Measurements from ENCODE around the gene RENBP.

The RENBP gene

DNA sequence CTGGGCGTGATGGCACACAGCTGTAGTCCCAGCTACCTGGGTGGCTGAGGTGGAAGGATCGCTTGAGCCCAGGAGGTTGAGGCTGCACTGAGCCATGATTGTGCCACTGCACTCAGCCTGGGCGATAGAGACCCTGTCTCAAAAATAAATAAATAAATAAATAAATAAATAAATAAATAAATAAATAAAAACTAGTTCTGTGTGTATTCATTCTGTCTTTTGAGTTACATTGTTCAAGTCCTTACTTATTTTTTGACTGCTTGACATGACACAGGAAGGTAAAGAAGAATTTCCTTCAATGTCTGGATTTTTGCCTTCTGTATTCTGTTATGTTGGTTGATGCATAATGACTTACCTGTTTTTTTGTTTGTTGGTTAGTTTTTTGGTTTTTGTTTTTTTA, 7.4 kb downstream of the RENBP start:
- DNase-seq (ENCODE audit: extremely low read depth in 1 of 2, low read depth in 1 of 2), result no peak

DNA sequence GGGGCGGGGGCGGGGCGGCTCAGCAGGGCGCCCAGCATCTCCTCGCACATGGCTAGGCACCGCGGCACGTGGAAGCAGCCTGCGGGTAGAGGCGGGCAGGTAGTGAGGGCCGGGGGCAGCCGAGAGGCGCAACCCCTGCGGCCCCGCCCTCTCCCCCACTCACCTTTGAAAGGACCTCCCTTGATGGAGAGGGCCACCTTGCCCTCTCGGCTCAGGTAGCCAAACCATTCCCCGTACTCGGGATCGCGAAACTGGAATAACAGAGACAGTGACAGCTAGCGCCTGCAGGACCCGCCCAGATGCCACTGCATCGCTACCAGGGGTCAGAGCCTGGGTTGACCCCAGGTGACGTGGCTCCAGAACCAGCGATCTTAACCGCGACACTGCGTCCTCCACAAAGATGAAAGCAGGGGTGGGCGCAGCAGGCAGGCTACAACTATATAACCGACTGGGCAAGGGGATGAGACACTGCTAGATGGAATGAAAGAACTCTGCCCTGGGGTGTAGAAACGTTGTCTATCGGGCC, 9.1 kb downstream of the RENBP start:
- no peak for DNase-seq (ENCODE audit: extremely low read depth in 1 of 2, low read depth in 1 of 2)

DNA sequence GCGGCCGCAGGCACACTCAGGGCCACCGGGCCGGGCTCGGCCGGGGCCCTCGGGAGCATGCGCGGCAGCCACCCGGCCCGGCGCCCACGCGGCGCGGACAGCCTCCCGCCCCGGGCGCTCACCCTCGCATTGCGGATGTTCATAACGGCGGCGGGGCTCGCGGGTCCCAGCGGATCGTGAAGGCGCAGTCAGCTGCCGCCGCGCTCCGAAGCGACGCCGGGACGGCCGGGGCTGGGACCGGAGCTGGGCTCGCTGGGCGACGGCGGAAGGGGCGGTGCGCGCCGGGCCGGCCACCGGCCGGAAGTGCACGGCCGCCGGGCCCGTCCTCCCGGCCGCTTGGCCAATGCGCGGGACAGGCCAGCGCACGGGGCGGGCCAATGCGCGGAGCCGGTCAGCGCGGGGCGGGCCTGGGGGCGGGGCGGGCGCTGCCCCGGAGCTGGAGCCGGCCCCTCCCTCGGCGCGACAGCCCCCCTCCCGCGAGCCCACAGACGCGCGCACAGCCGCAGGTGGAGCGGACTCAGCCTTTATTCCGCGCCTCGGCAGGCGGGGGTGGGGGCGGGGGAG, 9.6 kb downstream of the RENBP start, which contains the start of gene NAA10:
NAA10 (minus strand) TSS at position 276 of the 564 bp plus-strand sequence; CDS start at position 143, 133 bp downstream.
- DNase-seq (ENCODE audit: extremely low read depth in 1 of 2, low read depth in 1 of 2), result peak in 1 of 2 donors; percentile 63

DNA sequence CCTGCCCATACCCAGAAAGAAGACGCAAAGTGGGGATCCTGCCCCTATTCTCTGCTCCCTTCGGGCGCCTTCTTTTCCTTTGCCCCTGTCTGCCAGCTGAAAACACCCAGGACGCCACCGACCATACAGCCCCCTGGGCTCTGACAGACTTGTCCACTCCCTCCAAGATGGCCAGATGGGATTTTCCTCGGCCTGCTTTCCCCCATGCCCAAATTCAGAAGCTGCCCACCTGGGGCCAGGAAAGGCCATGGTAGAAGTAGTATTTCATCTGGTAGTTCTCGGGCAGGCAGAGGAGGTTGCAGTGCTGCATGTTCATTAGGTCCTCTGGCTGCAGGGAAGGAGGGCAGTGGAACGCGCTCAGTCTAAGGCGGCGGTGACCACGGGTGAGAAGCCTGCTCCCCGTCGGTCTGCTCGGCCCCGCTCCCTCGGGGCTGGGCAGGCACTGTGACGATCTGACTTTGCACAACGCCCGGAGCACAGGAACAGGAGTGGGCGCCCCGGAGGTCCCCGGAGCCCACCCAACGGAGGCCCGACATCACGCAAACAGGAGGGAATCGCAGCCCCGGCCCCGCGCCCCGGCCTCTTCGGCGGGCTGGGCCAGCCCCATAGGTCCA, 10.2 kb downstream of the RENBP start:
- no peak for DNase-seq (ENCODE audit: extremely low read depth in 1 of 2, low read depth in 1 of 2)

DNA sequence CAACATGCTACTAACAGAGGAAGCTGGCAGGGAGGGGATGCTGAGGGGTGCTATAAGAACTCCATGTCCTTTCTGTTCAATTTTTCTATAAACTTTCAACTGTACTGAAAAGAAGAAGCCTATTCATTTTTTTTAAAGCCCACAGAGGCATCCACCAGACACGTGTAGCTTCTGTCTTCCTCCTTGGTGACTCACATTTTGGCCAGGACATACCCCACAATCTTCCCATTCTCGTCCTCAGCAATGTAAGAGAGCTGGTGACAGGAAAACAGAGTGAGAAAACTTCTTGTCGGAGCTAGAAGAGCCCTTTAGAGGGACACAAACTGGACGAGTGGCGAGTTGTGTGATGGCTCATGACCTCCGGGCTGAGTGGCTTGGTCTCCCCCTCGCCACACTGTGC, 10.7 kb downstream of the RENBP start:
- DNase-seq (ENCODE audit: extremely low read depth in 1 of 2, low read depth in 1 of 2), result no peak

DNA sequence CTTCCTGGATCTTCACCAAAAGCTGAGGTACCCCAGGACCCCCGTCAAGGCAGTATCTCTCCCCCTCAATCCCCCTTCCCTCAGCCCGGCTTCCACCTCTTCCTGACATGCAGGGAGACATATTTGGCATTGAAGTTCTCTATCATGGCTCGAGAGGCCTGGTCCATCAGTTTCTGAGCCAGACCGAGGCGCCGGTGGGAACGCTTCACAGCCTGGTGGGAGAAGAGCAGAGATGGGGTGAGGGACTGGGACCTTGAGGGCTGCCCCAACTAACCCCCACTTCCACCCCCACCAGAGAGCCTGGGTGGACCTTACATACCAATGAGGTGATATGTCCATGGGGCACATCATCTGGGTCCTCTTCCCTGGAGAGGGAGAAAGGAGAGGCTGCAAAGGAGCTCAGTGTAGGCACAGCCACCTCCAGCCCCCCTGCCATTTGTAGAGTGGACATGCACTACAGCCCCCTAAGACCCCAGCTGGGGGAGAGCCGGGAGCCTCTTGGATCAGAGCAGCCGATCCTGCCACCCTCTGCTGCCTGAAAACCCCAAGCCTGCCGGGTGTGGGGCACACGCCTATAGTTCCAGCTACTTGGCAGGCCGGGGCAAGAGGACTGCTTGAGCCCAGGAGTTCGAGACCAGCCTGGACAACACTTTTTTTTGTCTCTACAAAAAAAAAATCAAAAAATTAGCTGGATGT, 12.1 kb downstream of the RENBP start:
- DNase-seq (ENCODE audit: extremely low read depth in 1 of 2, low read depth in 1 of 2), result no peak

DNA sequence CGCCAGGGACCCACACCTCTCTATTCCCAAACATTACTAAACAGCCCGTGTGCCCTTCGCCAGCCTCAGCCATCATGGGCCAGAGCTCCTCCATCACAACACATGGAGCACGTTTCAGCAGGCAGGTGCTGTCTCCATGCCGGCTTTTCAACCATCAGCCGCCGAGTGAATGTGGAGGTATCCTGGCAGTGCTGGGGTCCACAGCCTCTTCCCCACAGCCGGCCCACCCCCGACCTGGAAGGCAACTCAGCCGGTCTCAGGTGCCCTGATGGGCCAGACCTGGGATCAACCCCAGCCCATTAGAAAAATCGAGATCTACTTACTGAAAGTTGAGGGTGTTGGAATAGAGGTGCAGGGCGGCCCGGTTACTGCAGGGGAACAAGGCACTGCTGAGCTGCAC, 12.7 kb downstream of the RENBP start:
- no peak for DNase-seq (ENCODE audit: extremely low read depth in 1 of 2, low read depth in 1 of 2)

DNA sequence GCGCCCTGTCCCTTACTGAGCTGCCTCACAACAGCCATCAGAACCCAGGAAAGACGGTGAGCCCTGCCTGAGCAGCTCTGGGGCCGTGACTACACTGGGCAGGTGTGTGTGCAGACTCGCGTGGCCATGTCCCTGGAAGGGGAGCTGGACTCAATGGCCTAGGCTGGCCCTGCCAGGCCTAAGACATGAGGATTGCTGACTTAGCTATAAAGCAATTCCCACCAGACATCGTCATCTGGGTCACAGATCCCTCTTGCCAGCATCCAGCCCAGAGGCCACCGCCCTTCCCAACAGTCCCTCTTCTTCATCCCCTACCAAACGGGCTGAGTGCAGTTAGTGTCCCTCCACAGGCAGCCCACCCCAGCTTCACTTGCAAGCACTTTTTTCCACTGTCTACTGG, 13.3 kb downstream of the RENBP start:
- DNase-seq (ENCODE audit: extremely low read depth in 1 of 2, low read depth in 1 of 2), result no peak

DNA sequence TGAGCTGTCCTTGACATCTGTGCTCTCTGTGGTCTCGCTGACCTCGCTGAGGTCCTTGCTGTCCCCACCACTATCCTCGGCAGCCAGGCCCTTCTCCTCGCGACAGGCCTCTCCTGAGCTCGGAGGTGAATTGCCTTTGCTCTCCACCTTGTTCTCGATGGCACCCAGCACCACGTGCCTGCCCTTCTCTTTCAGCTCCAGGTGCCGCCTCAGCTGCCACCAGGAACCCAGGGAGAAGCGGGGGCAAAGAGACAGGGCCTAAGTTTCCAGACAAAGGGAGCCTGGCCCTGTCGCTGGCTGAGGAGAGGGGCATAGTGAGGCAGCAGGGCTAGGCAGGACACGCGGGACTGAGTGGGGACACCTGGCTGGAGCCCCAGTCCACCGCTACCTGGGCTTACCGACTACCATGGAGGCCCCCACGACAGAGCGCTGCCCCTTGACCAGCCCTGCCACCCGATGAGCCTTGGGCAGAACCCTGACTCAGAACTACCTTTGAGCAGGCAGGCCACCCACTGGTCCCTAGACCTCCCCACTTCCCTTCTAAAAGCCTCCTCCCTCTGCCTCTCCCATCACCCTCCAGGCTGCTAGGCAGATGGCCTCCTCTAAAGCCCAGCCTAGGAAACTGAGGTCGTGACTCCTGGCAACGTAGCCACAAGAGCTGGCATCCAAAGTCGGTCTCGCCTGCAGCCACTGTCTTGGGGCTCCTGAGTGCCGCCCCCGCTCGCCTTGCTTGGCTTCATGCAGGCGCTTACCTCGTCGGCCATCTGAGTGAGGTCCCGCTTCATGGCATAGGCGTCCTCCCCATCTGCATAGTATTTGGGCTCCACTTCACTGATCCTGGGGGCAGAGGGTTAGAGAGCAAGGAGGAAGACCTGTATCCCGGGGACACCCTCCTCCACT, 14.2 kb downstream of the RENBP start:
- no peak for DNase-seq (ENCODE audit: extremely low read depth in 1 of 2, low read depth in 1 of 2)

DNA sequence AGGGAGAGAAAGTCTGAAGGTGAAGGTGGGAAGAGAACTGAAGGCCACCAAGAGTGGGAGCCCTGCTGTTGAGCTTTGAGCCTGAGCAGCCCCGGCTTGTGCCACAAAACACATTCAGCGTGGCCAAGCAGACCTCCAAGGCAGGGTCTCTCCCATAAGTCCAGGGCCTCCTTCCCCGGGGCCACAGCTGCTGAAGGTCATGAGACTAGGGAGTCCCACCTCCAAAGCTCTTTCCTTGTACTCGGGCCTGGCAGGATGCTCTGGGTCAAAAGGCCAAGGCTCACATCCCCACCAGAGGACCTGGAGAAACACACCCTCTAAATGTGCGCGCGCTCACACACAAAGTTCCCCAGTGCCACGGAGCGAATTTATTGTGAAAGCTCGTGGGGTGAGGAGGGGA, 14.9 kb downstream of the RENBP start:
- DNase-seq (ENCODE audit: extremely low read depth in 1 of 2, low read depth in 1 of 2), result no peak

DNA sequence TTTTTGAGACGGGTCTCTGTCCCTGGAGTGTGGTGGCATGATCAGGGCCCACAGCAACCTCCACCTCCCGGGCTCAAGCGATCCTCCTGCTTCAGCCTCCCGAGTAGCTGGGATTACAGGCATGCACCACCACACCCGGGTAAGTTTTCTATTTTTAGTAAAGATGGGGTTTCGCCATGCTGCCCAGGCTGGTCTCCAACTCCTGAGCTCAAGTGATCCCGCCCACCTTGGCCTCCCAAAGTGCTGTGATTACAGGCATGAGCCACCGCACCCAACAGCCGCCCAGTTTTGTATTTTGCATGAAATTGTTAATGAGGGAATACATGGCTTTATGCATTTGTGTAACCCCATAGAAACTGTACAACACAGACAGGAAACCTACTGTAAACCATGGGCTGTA, 15.6 kb downstream of the RENBP start:
- no peak for DNase-seq (ENCODE audit: extremely low read depth in 1 of 2, low read depth in 1 of 2)

DNA sequence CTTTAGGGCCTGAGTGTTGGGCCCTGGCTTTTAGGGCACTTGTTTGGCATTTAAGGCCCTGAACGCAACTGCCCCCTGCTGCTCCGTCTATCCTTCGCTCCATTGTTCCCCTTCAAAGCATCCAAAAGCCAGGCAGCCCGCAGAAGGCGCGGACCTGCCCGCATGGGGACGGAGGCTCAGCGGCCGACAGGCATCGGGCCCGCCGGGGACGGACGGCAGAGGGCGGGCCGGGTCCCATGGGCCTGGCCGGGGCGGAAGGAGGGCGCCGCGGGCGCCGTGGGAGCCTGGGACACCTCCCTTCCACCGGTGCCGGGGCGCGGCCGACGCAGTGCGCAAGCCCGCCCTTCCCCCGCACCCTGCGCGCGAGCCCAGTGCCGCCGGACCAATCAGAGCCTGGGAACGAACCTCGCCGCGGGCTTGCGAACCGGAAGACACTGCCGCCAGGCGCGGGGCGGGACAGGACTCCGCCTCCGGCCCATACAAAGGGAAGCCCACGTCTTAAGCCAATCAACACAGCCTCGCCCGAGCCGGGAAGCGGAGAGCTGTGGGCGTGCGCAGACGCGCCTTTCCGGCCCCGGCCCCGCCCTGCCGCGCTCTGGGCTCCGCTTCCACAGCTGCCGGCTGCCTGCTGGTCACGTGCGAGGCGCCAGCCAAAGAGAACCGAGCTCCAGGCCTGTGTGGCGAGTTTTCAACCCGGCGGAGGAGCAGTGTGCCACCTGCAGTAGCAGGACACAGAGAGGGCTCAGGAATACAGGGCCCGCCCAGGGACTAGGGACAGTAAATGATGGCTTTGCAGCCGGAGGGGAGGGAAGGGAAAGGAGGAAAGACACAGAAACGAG, 16.3 kb downstream of the RENBP start:
- DNase-seq (ENCODE audit: extremely low read depth in 1 of 2, low read depth in 1 of 2), result peak; percentile 85 to 96

DNA sequence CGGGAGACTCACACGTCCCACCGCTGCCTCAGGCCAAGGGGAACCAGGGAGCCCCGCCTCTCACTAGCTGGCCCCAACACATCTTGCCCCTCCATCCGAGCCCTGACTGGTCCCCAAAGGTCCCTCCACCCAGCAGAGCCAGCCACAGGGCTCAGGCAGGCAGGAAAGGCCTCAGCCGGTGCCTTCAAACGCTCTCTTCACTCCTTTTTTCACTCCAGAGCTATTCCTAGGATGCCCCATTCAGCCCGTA, 16.8 kb downstream of the RENBP start:
- DNase-seq (ENCODE audit: extremely low read depth in 1 of 2, low read depth in 1 of 2), result no peak

DNA sequence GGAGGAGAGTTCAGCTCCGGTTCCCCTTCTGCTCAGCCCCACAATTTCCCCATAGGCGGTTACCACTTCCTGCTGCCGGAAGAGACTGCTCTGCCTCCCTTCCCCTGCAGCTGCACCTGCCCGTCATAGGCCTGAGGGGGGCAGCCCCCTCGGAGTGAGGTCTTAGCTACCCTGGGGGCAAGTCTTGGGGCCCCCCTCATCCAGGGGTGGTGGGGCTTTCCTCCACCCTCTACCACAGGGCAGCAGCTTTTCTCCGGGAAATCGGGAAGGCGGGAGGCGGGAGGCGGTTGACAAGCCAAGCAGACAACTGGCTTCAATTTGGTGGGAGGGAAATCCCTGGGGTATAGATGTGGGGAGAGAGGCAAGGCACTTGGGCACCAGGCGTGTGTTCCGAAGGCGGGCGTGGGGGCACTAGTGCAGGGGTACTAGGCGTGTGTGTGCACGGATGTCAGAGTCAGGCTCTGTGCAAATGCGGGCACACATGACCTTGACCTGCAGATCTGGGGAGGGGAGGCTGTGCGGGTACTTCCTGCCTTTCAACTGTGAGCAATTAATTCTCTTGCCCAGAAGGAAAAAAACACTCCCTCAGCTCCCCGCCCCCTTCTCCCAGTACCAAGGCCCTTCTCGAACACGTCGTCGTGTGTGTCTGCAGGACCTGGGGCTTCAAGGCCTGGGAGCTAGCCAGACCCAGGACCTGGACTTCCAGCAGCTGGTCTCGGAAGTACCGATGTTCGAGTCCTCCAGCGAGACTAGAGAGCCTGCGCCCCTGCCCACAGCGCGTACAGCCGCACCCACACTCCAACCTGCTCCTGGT, 17.4 kb downstream of the RENBP start:
- DNase-seq (ENCODE audit: extremely low read depth in 1 of 2, low read depth in 1 of 2), result peak; percentile 53 to 70

DNA sequence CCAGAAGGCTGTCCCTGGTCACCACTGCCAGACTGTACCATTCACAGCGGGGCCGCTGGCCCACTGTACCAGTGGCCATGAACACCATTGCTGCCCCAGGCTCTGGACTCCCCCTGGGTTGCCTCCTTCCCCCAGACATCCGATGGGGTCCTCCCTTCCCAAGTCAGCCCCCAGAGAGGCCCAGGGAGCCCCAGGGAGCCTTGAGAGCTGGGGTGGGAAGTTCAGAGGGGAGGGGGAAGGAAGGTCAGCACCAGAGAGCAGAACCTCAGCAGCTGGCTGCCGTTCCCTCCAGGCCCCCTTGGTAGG, 17.9 kb downstream of the RENBP start:
- DNase-seq (ENCODE audit: extremely low read depth in 1 of 2, low read depth in 1 of 2), result no peak

DNA sequence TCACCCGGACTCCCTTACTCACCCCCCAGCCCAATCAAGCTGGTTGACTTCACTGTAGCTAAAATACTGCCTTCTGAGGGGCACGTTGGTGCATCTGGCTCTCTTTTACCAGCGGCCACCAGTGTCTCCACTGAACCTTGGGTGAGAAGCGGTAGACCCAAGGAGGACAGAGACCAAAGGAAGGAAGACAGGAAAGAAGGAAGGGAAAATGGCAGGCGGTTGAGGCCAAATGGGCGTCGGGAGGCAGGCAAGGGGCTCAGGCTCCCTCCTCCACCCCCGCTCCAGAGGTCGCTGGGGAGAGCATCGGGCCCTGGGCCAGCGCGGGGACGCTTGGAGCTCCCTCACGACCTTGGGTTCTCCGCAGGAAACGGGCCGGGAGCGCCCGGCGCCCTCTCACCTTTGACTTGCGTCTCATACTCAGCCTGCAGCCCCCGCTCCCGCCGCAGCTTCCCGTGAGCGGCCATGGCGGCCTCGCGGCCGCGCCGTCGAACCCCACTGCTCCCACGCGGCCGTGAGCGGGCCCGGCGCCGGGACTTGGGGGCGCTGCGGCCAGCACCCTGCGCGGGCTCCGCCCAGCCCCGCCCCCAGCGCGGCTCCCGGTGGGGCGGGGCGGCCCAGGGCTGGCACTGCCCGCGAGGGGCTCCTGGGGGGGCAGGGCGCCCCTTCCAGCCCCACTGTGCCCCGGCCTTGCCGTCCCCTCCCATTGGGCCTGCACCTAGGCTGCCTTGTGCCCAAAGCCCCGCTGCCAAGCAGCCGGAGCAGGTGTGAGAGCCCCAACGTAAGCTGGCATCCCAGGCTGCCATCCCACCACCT, 18.5 kb downstream of the RENBP start, which contains the start of gene ARHGAP4:
ARHGAP4 (minus strand) TSS at position 526 of the 813 bp plus-strand sequence; CDS start at position 464, 62 bp downstream.
- peak in 1 of 2 donors; percentile 50 for DNase-seq (ENCODE audit: extremely low read depth in 1 of 2, low read depth in 1 of 2)

DNA sequence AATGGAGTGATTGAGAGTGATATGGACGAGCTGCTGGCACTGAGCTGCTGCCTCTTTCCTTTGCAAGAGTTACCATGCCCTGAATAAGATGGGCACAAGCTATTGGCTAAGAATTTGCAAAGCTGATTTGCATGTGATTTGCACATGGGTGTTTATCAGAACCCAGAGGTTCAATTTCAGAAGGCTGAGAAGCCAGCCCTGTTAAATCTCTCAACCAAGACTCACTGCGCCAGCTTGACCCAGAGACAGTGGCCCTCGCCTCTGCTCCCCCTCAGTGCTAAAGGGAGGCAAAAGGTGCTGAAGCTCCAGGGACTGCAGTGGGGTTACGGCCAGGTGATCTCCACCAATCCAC, 19.1 kb downstream of the RENBP start:
- no peak for DNase-seq (ENCODE audit: extremely low read depth in 1 of 2, low read depth in 1 of 2)

DNA sequence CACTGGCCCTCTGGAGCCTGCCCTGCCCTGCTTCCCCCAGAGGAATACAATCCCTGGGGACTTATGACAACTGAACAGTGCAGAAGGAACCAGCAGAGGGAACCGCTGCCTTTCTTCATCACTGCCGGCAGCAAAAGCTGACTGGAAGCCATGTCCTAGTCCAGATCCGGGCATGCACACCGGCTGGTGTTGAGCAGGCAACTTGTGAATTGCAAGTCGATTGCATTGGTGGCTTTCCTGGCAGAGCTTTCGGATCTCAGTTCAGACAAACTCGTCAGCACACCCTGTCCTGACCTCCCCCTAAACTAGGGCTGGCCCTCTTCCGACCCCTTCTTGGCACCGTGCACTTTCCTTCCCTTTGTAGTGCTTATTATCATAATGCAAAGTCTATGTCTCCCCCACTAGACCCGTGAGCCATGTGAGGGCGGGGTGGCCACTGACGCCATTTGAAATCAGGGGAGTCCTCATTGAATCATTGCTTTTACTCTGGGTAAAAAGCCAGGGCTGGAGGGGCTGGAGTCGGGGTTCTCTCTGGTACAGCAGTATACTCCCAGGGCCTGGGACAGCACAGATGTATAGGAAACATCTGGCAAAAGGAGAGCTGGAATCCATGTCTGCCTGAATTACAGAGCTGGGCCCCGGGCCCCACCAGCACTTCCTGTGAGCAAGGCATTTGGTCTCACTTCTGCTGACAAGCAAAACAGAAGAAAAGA, 20.1 kb downstream of the RENBP start:
- DNase-seq (ENCODE audit: extremely low read depth in 1 of 2, low read depth in 1 of 2), result no peak
